Panc1 (cell line): ENCODE results near the gene FGD5.

Experiments
- POLR2AphosphoS5 ChIP-seq: IDR thresholded peaks from 2 replicates; pipeline ENCODE4 v1.6.1; 2012; ENCODE audit warnings: mild to moderate bottlenecking, low read depth, low read length, moderate library complexity
- TCF7L2 ChIP-seq: IDR thresholded peaks from 2 replicates; pipeline ENCODE4 v1.6.1; 2011; ENCODE audit warnings: mild to moderate bottlenecking, low read depth, low read length, inconsistent platforms
- TF ChIP-seq, protein P1 (sequence below): fragments of 450-650 bp; IDR thresholded peaks from 2 replicates; pipeline ENCODE4 v1.5.1; 2017; ENCODE audit warnings: mild to moderate bottlenecking

DNA sequence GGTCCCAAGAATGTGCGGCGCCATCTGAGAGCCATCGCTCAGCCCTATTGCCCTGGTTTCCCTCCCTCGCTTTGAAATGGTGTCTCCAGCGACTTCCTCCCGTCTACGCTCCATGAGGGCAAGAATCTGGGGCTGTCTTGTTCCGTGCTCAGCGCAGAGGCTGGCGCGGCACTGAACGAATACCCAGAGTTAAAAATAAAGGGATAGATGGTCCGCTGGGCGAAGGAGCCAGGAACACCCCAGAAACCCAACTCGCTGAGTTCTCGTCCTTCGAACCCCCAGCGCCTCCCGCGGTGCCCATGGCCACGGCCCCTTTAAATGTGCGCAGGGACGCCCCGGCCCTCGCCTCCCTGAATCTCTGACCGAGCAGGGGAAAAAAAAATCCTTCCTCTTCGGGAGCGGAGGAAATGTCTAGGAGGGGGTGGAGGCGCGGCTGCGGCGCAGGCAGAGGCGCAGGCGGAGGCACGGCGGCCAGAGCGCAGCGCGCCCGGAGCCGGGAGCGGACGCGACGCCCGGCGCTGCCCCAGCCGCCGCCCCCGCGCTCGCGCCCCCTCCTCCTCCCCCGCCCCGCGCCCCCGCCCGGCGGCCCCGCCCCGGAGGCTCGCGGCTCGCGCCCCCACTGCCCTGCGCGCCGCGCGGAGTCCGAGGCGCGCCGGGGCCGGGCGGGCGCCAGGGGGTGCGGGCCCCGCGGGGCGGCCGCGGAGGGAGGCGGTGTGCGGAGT is 8.5 kb upstream of the FGD5 start:
- TF ChIP-seq, protein P1, sequence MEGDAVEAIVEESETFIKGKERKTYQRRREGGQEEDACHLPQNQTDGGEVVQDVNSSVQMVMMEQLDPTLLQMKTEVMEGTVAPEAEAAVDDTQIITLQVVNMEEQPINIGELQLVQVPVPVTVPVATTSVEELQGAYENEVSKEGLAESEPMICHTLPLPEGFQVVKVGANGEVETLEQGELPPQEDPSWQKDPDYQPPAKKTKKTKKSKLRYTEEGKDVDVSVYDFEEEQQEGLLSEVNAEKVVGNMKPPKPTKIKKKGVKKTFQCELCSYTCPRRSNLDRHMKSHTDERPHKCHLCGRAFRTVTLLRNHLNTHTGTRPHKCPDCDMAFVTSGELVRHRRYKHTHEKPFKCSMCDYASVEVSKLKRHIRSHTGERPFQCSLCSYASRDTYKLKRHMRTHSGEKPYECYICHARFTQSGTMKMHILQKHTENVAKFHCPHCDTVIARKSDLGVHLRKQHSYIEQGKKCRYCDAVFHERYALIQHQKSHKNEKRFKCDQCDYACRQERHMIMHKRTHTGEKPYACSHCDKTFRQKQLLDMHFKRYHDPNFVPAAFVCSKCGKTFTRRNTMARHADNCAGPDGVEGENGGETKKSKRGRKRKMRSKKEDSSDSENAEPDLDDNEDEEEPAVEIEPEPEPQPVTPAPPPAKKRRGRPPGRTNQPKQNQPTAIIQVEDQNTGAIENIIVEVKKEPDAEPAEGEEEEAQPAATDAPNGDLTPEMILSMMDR: no peak
- TF ChIP-seq POLR2AphosphoS5 (no peak), TCF7L2 (no peak)
